MM.1S (cell line): Measurements from ENCODE around the gene CCDC88C.

ENCODE experiments used
- DNase-seq: peaks from one replicate; pipeline ENCODE4 v3.0.0-alpha.2; 2015
- H2AFZ ChIP-seq: fragments of 300-600 bp; sonication (generic); 2 replicates; pipeline ENCODE4 v1.6.0; 2016; ENCODE audit warnings: antibody characterized with exemption, low read length
- H3F3A ChIP-seq: fragments of 300-600 bp; sonication (generic); 2 replicates; pipeline ENCODE4 v1.6.1; 2016; ENCODE audit warnings: mild to moderate bottlenecking, antibody characterized with exemption, low read length, moderate library complexity, mixed read lengths; ENCODE audit not compliant: insufficient read depth
- H3K27ac ChIP-seq: fragments of 300-600 bp; sonication (generic); 2 replicates; pipeline ENCODE4 v1.5.1; 2016; ENCODE audit warnings: mild to moderate bottlenecking, low read length
- H3K27me3 ChIP-seq: fragments of 300-600 bp; sonication (generic); replicated peaks from 2 replicates; pipeline ENCODE4 v1.6.0; 2016; ENCODE audit warnings: low read length; ENCODE audit not compliant: insufficient read depth
- H3K36me3 ChIP-seq: fragments of 300-600 bp; sonication (generic); replicated peaks from 2 replicates; pipeline ENCODE4 v1.6.1; 2016; ENCODE audit warnings: mild to moderate bottlenecking, low read length, mixed read lengths; ENCODE audit not compliant: insufficient read depth
- H3K4me1 ChIP-seq: fragments of 300-600 bp; sonication (generic); 2 replicates; pipeline ENCODE4 v1.6.1; 2016; ENCODE audit warnings: low read length, mixed read lengths
- H3K4me2 ChIP-seq: fragments of 300-600 bp; sonication (generic); 2 replicates; pipeline ENCODE4 v1.6.0; 2016; ENCODE audit warnings: low read depth, low read length
- H3K4me3 ChIP-seq: fragments of 300-600 bp; sonication (generic); 2 replicates; pipeline ENCODE4 v1.5.1; 2016; ENCODE audit warnings: low read length, mixed read lengths
- H3K79me2 ChIP-seq: fragments of 300-600 bp; sonication (generic); 2 replicates; pipeline ENCODE4 v1.6.1; 2016; ENCODE audit warnings: mixed run types, low read length, mixed read lengths
- H3K9ac ChIP-seq: fragments of 300-600 bp; sonication (generic); 2 replicates; pipeline ENCODE4 v1.6.1; 2016; ENCODE audit warnings: low read length, mixed read lengths
- H3K9me2 ChIP-seq: fragments of 300-600 bp; sonication (generic); replicated peaks from 2 replicates; pipeline ENCODE4 v1.6.1; 2016; ENCODE audit warnings: mild to moderate bottlenecking, low read length, mixed read lengths; ENCODE audit not compliant: insufficient read depth
- H3K9me3 ChIP-seq: fragments of 300-600 bp; sonication (generic); replicated peaks from 2 replicates; pipeline ENCODE4 v1.6.1; 2016; ENCODE audit warnings: mild to moderate bottlenecking, low read length, mixed read lengths; ENCODE audit not compliant: insufficient read depth
- H4K20me1 ChIP-seq: fragments of 300-600 bp; sonication (generic); 2 replicates; pipeline ENCODE4 v1.6.1; 2016; ENCODE audit warnings: mild to moderate bottlenecking, low read length, moderate library complexity, mixed read lengths; ENCODE audit not compliant: insufficient read depth
- CTCF ChIP-seq: fragments of 300-600 bp; sonication (generic); IDR thresholded peaks from 2 replicates; pipeline ENCODE4 v1.5.1; 2016; ENCODE audit warnings: antibody characterized with exemption, low read length, mixed read lengths
- EZH2 ChIP-seq: fragments of 300-600 bp; sonication (generic); optimal IDR thresholded peaks from 2 replicates; pipeline ENCODE3; 2017; ENCODE audit warnings: low read depth, mild to moderate bottlenecking, antibody characterized with exemption, low read length, mixed read lengths
- EZH2phosphoT487 ChIP-seq: fragments of 300-600 bp; sonication (generic); IDR thresholded peaks from 2 replicates; pipeline ENCODE4 v1.6.1; 2018; ENCODE audit warnings: antibody characterized with exemption, low read length

The CCDC88C gene

GRCh38 chr14:91357272-91358024 lies 60.2 kb downstream of the CCDC88C start:
- H3K79me2 ChIP-seq: peaks cover 100% of the 10 kb centered on the region
- H3K36me3 ChIP-seq: no peaks in the 10 kb centered on the region
- H4K20me1 ChIP-seq: no peaks in the 10 kb centered on the region
- H3K9ac ChIP-seq: no peak overlapping the region
- H3K4me2 ChIP-seq: peak overlapping the region; percentile 93; the same call in 1 of the 2 replicates
- no peak overlapping the region for H3K4me3 ChIP-seq
- DNase-seq: no peak
- peaks cover 56% of the 10 kb centered on the region for H3F3A ChIP-seq
- TF ChIP-seq CTCF (no peak), EZH2phosphoT487 (no peak), EZH2 (no peak)
- H3K9me2 ChIP-seq: no peaks in the 10 kb centered on the region
- H2AFZ ChIP-seq: no peak overlapping the region
- no peaks in the 10 kb centered on the region for H3K9me3 ChIP-seq
- peak overlapping the region; percentile 99; the same call in 1 of the 2 replicates for H3K27ac ChIP-seq
- no peaks in the 10 kb centered on the region for H3K27me3 ChIP-seq
- peaks cover 62% of the 10 kb centered on the region for H3K4me1 ChIP-seq

- no peak for DNase-seq
- Histone ChIP-seq H3K27ac (peak overlapping the region; percentile 99), H3K79me2 (peaks cover 100% of the 10 kb centered on the region), H3K9me2 (no peaks in the 10 kb centered on the region), H3K4me3 (peak overlapping the region; percentile 37), H3K9ac (peak overlapping the region; percentile 71), H2AFZ (no peak overlapping the region), H3F3A (peaks cover 67% of the 10 kb centered on the region), H3K9me3 (no peaks in the 10 kb centered on the region), H3K4me2 (peak overlapping the region; percentile 93), H4K20me1 (no peaks in the 10 kb centered on the region), H3K27me3 (no peaks in the 10 kb centered on the region), H3K36me3 (no peaks in the 10 kb centered on the region), H3K4me1 (peaks cover 70% of the 10 kb centered on the region)
- TF ChIP-seq CTCF (no peak), EZH2 (no peak), EZH2phosphoT487 (no peak)
Measured at GRCh38 chr14:91356181-91356763, 61.3 kb downstream of the CCDC88C start.

- H3K27ac ChIP-seq: peak overlapping the region; percentile 99
- peaks cover 97% of the 10 kb centered on the region for H3K79me2 ChIP-seq
- no peaks in the 10 kb centered on the region for H4K20me1 ChIP-seq
- no peaks in the 10 kb centered on the region for H3K36me3 ChIP-seq
- peaks cover 78% of the 10 kb centered on the region for H3K4me1 ChIP-seq
- DNase-seq: peak; percentile 51
- H2AFZ ChIP-seq: no peak overlapping the region
- peak overlapping the region; percentile 93 for H3K4me2 ChIP-seq
- H3K4me3 ChIP-seq: peak overlapping the region; percentile 33
- H3K9me3 ChIP-seq: no peaks in the 10 kb centered on the region
- H3K9ac ChIP-seq: peak overlapping the region; percentile 71
- no peaks in the 10 kb centered on the region for H3K27me3 ChIP-seq
- H3F3A ChIP-seq: peaks cover 79% of the 10 kb centered on the region
- TF ChIP-seq CTCF (peak; percentile 57), EZH2 (no peak)
- H3K9me2 ChIP-seq: no peaks in the 10 kb centered on the region
Measured at GRCh38 chr14:91354979-91355685, 62.5 kb downstream of the CCDC88C start.
